ENCODE data around the gene BNC2.

- TF ChIP-seq CTCF (IDR thresholded peaks at IDR 0.05; ENCODE audit: low read length) (no peak), EZH2 (optimal IDR thresholded peaks at IDR 0.05; ENCODE audit: low read depth, low read length) (no peak)
These were observed 140.3 kb downstream of the BNC2 start for GRCh38 chr9:16730162-16730561.

Data from MM.1S (cell line).